HepG2 (cell line): ENCODE measurements around the gene SLCO3A1. TPM values are rescaled to one million over a fixed set of nuclear protein-coding genes. Genes with fewer than 3 reads are reported as not detected.

Experiments
- ATF6 ChIP-seq: sonication (generic); formaldehyde crosslinking; conservative IDR thresholded peaks from 2 replicates; pipeline ENCODE4 v1.4.0; 2020; ENCODE audit warnings: missing genetic modification reagents
- HNRNPL ChIP-seq: fragments of 200-400 bp; formaldehyde crosslinking; IDR thresholded peaks from 2 replicates; pipeline ENCODE4 v1.6.1; 2017; ENCODE audit warnings: mild to moderate bottlenecking, low read depth, low read length
- LCORL ChIP-seq, 2 experiments: fragments of 450-650 bp in 1 of 2; sonication (generic) in 1 of 2; formaldehyde crosslinking in 1 of 2; IDR thresholded peaks; 2 replicates each; pipeline versions ENCODE4 v1.5.0 to v1.6.1; 2017 to 2020; ENCODE audit warnings: antibody characterized with exemption in 1 of 2, missing genetic modification reagents in 1 of 2
- RCOR2 ChIP-seq: IDR thresholded peaks from 2 replicates; pipeline ENCODE4 v1.6.1; 2016; ENCODE audit warnings: missing biosample characterization, missing genetic modification reagents
- SPEN ChIP-seq: sonication (generic); formaldehyde crosslinking; IDR thresholded peaks from 2 replicates; pipeline ENCODE4 v1.5.1; 2020; ENCODE audit warnings: low read depth, mild to moderate bottlenecking, missing genetic modification reagents
- ZBTB49 ChIP-seq: sonication (generic); formaldehyde crosslinking; IDR thresholded peaks from 2 replicates; pipeline ENCODE4 v1.4.0; 2020; ENCODE audit warnings: missing genetic modification reagents, borderline replicate concordance
- ZGPAT ChIP-seq: IDR thresholded peaks from 2 replicates; pipeline ENCODE4 v1.6.1; 2016; ENCODE audit warnings: mild to moderate bottlenecking
- ZNF557 ChIP-seq: sonication (generic); formaldehyde crosslinking; IDR thresholded peaks from 2 replicates; pipeline ENCODE4 v1.4.0; 2020; ENCODE audit warnings: missing genetic modification reagents
- ZNF788 ChIP-seq: sonication (generic); formaldehyde crosslinking; IDR thresholded peaks from 2 replicates; pipeline ENCODE4 v1.5.0; 2020; ENCODE audit warnings: mild to moderate bottlenecking, missing genetic modification reagents, borderline replicate concordance
- polyA plus RNA-seq, 8 experiments: library from polyadenylated mRNA; depleted of rRNA in 3 of 8; stranded (reverse) in 7 of 8; unstranded in 1 of 8; fragments of >200 nt; fragmentation: Illumina TruSeq in 4 of 8; extraction: Trizol in 4 of 8; gene quantifications; 2 replicates each; pipeline versions ENCODE4 v1.2.1 to v1.2.3, GENCODE V29; 2011 to 2016; ENCODE audit warnings: low read depth in 4 of 8, missing spikeins in 1 of 8, mixed read lengths in 1 of 8; ENCODE audit not compliant: insufficient read depth in 1 of 8
- total RNA-seq, 5 experiments: library from RNA; depleted of rRNA; stranded (reverse); fragments of >200 nt; fragmentation: Illumina TruSeq; extraction: Trizol; gene quantifications; 2 replicates each; pipeline ENCODE4 v1.2.3, GENCODE V29; 2016; ENCODE audit warnings: low read depth in 1 of 5
- TF ChIP-seq, protein P1 (sequence below), 2 experiments: IDR thresholded peaks; 2 replicates each; pipeline ENCODE4 v1.6.1; 2011 to 2012; ENCODE audit warnings: low read length in 2 of 2, borderline replicate concordance in 1 of 2, low read depth in 1 of 2, mild to moderate bottlenecking in 1 of 2, moderate library complexity in 1 of 2
- TF ChIP-seq, protein P2 (sequence below): sonication (generic); formaldehyde crosslinking; IDR thresholded peaks from 2 replicates; pipeline ENCODE4 v1.8.0; 2022; ENCODE audit warnings: missing genetic modification reagents, mild to moderate bottlenecking, moderate library complexity, borderline replicate concordance
- TF ChIP-seq, protein P3 (sequence below): sonication (generic); formaldehyde crosslinking; IDR thresholded peaks from 2 replicates; pipeline ENCODE4 v1.5.0; 2020; ENCODE audit warnings: mild to moderate bottlenecking, missing genetic modification reagents, borderline replicate concordance

The SLCO3A1 gene
- total and polyA plus RNA-seq, 2 of the 13 experiments (the other 11 are each of a cell fraction or from before 2014, with no cell fraction given), result 0.02 TPM; not detected in 1

GRCh38 chr15:92170897-92171296, 317.4 kb downstream of the SLCO3A1 start (continued):
- TF ChIP-seq, protein P1, sequence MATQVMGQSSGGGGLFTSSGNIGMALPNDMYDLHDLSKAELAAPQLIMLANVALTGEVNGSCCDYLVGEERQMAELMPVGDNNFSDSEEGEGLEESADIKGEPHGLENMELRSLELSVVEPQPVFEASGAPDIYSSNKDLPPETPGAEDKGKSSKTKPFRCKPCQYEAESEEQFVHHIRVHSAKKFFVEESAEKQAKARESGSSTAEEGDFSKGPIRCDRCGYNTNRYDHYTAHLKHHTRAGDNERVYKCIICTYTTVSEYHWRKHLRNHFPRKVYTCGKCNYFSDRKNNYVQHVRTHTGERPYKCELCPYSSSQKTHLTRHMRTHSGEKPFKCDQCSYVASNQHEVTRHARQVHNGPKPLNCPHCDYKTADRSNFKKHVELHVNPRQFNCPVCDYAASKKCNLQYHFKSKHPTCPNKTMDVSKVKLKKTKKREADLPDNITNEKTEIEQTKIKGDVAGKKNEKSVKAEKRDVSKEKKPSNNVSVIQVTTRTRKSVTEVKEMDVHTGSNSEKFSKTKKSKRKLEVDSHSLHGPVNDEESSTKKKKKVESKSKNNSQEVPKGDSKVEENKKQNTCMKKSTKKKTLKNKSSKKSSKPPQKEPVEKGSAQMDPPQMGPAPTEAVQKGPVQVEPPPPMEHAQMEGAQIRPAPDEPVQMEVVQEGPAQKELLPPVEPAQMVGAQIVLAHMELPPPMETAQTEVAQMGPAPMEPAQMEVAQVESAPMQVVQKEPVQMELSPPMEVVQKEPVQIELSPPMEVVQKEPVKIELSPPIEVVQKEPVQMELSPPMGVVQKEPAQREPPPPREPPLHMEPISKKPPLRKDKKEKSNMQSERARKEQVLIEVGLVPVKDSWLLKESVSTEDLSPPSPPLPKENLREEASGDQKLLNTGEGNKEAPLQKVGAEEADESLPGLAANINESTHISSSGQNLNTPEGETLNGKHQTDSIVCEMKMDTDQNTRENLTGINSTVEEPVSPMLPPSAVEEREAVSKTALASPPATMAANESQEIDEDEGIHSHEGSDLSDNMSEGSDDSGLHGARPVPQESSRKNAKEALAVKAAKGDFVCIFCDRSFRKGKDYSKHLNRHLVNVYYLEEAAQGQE (IDR thresholded peaks at IDR 0.05; ENCODE audit: borderline replicate concordance in 1 of 2, low read depth in 1 of 2, low read length in 2 of 2), result no peak
- TF ChIP-seq ZNF788 (CRISPR knock-in tag) (no peak), LCORL (IDR thresholded peaks at IDR 0.05) (no peak), LCORL (CRISPR knock-in tag; IDR thresholded peaks at IDR 0.05) (peak; percentile 79; the same call in 1 of the 2 replicates), ZGPAT (CRISPR knock-in tag) (peak; percentile 45; the same call in 1 of the 2 replicates), SPEN (CRISPR knock-in tag) (no peak), RCOR2 (CRISPR knock-in tag) (0 out of 2 replicates have a peak, but pooled peaks have one; percentile 47), ZBTB49 (CRISPR knock-in tag) (no peak), ZNF557 (CRISPR knock-in tag) (no peak), ATF6 (CRISPR knock-in tag) (no peak), HNRNPL (no peak)
- TF ChIP-seq, protein P2, sequence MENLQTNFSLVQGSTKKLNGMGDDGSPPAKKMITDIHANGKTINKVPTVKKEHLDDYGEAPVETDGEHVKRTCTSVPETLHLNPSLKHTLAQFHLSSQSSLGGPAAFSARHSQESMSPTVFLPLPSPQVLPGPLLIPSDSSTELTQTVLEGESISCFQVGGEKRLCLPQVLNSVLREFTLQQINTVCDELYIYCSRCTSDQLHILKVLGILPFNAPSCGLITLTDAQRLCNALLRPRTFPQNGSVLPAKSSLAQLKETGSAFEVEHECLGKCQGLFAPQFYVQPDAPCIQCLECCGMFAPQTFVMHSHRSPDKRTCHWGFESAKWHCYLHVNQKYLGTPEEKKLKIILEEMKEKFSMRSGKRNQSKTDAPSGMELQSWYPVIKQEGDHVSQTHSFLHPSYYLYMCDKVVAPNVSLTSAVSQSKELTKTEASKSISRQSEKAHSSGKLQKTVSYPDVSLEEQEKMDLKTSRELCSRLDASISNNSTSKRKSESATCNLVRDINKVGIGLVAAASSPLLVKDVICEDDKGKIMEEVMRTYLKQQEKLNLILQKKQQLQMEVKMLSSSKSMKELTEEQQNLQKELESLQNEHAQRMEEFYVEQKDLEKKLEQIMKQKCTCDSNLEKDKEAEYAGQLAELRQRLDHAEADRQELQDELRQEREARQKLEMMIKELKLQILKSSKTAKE (CRISPR knock-in tag), result no peak
- TF ChIP-seq, protein P3, sequence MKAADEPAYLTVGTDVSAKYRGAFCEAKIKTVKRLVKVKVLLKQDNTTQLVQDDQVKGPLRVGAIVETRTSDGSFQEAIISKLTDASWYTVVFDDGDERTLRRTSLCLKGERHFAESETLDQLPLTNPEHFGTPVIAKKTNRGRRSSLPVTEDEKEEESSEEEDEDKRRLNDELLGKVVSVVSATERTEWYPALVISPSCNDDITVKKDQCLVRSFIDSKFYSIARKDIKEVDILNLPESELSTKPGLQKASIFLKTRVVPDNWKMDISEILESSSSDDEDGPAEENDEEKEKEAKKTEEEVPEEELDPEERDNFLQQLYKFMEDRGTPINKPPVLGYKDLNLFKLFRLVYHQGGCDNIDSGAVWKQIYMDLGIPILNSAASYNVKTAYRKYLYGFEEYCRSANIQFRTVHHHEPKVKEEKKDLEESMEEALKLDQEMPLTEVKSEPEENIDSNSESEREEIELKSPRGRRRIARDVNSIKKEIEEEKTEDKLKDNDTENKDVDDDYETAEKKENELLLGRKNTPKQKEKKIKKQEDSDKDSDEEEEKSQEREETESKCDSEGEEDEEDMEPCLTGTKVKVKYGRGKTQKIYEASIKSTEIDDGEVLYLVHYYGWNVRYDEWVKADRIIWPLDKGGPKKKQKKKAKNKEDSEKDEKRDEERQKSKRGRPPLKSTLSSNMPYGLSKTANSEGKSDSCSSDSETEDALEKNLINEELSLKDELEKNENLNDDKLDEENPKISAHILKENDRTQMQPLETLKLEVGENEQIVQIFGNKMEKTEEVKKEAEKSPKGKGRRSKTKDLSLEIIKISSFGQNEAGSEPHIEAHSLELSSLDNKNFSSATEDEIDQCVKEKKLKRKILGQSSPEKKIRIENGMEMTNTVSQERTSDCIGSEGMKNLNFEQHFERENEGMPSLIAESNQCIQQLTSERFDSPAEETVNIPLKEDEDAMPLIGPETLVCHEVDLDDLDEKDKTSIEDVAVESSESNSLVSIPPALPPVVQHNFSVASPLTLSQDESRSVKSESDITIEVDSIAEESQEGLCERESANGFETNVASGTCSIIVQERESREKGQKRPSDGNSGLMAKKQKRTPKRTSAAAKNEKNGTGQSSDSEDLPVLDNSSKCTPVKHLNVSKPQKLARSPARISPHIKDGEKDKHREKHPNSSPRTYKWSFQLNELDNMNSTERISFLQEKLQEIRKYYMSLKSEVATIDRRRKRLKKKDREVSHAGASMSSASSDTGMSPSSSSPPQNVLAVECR (CRISPR knock-in tag), result no peak; the same call in 1 of the 2 replicates
